C4-2B (cell line): Measurements from ENCODE around the gene UBASH3B.

Experiments
- CTCF ChIP-seq: fragments of 450-650 bp; conservative IDR thresholded peaks from 2 replicates; pipeline ENCODE4 v1.5.1; 2017; ENCODE audit warnings: mild to moderate bottlenecking
- ZFX ChIP-seq: fragments of 450-650 bp; IDR thresholded peaks from 2 replicates; pipeline ENCODE4 v1.6.1; 2017

DNA sequence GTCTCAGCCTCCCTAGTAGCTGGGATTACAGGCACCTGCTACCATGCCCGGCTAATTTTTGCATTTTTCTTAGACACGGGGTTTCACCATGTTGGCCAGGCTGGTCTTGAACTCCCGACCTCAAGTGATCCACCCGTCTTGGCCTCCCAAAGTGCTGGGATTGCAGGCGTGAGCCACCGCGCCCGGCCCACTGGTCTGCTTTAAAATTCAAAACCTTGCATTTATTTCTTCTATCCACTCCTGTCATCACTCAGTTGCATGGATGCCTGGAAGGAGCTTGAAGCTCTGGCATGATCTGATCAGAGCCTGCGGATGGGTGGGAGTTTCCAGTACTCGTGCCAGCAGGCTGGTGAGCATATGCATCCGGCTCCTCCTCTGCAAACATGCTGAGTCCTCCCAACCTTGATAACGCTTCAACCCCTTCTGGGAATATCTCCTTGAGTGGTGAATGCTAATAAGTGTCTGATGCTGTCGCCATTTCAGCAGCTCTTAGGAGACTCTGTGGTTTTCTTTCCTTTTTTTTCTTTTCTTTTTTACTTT, 39.6 kb downstream of the UBASH3B start:
- TF ChIP-seq CTCF = no peak
- no peak for TF ChIP-seq ZFX
